Measurements from ENCODE around the gene SMTNL1.
A peak's percentile ranks its signal among the peaks of the same experiment; 100 is the strongest.

SMTNL1 gene

DNA sequence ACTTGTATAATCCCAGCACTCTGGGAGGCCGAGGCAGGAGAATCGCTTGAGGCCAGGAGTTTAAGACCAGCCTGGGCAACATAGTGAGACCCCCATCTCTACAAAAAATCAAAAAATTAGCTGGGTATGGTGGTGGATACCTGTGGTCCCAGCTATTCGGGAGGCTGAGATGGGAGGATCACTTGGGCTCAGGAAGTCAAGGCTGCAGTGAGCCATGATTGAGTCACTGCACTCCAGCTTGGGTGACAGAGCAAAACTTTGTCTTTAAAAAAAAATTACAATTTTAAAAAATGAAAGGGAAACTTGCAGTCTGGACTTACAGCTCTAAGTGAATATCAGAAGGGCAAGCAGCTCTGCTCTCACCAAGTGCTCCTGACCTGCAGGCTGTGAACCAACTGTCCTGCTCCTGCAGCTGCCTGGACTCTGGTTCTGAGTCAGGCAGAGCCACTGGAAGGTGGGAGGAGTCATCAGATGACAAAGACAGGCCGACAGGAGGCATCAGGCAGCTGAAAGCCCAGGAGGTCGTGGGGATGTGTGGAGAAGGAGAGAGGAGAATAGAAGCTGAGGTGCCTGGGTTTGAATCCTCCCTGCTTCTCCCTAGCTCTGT, 9.6 kb downstream of the SMTNL1 start:
- no peak for DNase-seq

DNA sequence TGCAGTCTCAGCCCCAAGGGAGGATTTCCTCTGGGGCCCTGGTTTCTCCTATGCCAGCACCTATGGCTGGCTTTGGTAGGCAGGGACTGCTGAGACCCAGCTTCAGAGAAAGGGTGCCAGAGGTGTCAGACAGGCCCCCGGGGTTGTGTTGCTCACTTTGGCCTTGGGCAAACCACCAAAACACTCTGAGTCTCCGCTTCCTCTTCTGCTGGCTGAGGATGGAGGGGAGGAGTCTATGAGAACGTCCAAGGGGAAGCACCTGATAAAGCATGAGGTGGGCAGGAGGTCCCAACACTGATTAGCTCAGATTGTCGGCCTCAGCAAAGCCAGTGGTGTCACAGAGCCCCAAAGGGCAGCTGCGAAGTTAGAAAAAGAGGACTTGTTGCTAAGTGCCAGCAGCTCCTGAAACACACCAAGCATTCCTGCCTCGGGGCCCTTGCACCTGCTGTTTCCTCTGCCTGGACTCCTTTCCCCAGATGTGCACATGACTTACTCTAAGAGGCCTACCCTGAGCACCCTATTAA, 10.5 kb downstream of the SMTNL1 start:
- DNase-seq, result no peak

DNA sequence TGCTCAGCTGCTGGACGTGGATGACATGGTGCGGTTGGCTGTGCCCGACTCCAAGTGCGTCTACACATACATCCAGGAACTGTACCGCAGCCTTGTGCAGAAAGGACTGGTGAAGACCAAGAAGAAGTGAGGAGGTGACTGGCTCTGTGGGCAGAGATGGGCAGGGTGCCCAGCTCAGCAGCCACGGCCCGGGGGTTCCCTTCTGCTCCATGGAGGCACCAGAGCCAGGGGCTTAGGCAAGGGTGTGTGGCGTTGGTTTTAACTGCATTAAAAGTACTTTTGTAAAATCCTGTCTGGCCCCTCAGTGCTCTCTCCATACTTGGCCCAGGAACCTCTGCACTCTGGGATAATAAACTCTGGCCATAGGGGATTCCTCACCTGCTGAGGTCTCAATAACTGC, 12.6 kb downstream of the SMTNL1 start:
- no peak for DNase-seq

DNA sequence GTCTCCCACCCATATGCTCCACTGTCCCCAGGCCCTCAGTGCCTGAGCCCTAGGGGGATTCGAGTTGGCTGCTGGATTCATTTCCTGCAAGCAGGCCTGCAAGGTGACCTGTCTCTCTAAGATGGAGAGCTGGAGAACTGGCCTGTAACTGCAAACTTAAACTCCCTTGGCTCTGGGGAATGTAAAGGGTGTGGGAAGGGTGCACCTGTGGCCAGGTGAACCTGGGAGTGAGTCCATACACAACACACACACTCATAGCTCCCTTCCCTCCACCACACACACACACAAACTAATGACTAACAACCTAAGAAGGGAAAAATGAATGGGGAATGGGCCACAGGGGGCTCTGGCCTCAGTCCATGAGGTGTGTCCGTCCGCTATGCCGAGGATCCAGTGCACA, 14.5 kb downstream of the SMTNL1 start:
- DNase-seq, result no peak

DNA sequence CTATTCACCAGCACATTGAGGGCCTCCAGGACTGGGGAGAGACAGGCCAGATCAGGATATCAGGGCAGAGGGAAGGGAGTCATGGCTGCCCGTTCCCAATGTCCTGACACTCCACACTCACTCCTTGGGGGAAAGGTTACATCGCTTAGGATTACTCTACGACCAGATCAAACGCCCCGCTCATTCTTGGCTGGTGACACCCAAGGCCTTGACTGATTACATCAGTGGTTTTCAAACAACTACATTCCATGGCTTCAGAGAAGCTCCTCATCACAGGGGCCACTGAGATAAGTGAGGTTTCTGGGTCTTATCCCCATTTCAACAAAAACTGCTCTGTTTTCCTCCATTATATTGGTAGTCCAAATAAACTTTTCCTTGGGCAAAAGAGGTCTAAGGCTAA, 15.1 kb downstream of the SMTNL1 start:
- DNase-seq, result no peak

DNA sequence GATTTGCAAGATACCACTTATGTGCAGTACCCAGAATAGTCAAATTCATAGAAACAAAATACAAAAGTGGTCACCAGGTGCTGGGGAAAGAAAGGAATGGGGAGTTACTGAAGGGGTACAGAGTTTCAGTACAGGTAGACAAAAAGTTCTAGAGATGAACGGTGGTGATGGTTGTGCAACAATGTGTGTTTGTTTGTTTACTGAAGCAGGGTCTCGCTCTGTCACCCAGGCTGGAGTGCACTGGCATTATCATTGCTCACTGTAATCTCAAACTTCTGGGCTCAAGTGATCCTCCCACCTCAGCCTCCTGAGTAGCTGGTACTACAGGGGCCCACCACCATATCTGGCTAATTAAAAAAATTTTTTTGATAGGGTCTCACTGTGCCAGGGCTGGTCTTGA, 18.0 kb downstream of the SMTNL1 start:
- DNase-seq, result no peak

DNA sequence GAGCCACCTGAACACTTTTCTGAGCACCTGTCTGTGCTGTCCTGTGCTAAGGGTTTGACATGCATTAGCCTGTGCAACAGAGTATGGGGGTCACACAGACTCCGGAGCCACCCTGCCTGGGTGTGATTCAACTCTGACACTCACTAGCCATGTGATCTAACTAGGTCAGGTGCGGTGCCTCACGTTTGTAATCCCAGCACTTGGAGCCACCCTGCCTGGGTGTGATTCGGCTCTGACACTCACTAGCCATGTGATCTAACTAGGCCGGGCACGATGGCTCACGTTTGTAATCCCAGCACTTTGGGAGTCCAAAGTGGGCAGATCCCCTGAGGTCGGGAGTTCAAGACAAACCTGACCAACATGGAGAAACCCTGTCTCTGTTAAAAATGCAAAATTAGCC, 18.6 kb downstream of the SMTNL1 start:
- DNase-seq, result no peak

DNA sequence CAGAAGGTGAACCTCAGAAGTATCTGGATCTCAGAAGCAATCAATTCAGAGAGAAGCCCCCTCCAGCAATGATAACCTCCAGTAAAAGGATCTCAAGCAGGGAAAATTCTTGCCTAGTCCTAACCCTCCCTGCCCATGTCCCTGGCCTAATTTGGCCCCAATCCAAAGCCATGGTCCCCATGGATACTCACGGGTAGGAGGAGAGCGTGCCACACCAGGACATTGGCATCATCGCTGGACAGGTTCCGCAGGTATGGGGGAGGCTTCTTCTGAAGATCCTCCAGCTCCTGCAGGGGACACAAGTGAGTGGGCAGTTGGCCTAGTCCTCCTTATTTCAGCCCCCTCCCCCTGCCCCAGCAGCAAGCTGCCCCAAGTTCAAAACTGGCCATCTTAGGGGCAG, 22.8 kb downstream of the SMTNL1 start:
- DNase-seq, result no peak

DNA sequence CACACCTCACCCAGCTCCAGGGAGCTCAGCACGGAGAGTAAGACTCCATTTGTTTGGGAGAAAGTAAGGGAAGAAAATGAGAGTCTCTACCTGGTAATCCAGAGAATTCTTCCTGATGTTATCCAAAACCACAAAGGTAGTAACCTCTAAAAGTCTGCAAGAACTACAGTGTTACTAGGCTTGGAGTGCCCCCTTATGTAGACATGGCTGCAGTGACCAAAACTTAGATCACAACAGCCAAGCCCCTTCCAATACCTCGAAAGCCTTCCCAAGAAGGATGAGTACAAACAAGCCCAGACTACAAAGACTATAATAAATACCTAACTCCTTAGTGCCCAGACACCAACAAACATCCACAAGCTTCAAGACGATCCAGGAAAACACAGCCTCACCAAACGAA, 25.2 kb downstream of the SMTNL1 start:
- no peak for DNase-seq

DNA sequence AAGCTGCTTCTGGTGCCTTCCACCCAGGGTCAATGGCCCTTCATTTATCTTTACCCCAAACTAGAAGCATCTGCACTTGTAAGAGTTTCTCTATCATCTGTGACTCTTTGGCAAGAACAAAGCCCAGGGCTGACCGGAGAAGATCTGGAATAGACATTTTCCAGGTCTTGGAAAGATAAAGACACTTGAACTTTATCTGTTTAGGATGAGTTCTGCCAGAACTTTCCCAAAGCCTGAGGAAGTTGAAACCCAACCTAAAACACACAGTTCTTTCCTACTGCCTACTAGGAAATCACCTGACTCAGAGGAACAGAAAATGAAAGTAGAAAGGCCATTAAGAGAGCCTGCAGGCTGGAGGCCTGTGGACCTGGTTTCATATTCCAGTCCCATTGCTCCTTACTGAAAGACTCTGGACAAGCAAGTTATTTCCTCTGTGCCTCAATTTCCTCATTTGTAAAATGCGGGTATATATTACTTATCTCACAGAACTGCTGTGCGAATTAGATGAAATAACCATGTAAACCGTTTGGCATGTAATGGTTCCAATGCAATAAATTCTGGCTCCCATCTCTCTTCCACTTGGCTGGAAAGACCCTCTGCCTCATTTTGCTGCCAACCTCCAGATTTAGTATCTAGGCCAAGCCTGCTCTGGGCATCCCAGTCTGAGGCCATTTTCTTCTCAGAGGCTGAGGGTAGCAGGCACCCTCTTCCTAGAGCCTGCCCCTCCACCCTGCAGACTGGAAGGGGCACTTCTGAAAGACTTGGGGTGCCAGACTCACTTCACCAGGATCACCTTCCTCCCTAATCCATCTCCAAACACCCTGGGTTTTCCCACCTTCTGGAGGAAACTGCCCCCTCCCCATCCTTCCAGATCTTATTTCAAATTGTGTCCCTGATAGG, 28.9 kb downstream of the SMTNL1 start:
- no peak for DNase-seq

DNA sequence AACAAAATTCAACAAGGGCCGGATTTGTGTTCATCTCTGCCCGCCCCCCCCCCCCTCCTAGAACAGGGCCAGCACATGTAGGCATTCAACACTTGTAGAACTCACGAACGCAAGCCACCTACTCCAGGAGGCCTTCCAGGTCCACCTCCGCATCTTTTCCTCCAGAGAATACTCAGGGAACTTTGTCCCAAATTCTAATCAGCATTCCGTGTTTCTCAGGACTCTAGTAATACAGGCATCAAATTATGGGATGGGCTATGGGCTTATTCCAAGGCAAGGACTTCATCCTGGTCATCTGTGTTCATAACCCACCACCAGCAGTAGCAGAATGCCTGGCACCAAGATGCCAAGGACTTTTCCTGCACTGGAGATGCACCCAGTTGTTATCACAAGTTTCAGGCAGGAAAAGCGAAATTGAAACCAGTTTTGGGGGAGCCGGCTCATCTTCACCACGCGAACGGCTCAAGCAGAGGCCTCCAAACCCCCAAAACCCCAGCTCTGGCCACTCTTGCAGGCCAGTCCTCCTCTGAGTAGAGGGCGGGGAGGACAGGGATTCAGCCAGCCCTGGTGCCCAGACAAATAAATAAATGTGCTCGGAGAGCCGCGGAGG, 29.6 kb downstream of the SMTNL1 start:
- no peak for DNase-seq

DNA sequence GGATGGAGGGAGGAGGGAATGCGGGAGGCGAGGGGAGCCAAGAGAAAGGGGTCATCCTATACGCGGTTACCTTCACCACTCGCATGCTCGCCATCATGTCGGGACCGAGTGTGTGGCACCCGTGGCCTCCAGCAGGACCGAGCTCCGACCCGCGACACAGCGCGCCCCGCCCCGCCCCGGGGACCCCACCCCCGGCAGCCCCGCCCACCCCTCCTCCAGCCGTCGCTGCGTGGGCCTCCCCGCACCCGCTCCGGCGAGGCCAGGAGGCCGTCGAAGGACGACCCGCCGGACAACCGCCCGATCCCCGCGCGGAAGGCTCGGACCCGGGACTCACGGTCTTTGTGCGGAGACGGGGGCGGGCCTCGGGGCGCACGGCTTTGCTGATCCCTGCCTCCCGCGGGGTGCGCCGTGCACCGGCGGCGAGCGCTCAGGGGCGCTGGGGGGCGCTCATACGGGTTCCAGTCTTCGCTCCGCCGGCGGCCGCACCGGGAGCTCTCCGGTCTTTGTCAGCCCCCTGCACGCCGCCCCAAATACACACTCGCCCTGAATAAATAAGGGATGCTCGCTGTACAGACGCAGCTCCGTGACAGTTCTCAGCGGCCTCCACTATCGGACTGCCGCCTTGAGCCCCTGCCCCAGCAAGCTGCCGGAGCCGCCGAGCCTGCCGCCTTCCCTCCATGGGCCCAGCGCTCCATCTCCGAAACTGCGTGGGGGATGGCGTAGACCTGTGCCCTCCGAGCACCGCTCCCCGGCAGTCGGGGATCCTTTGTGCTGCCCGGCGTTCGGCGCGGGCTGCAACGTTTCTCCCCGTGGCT, 30.3 kb downstream of the SMTNL1 start, which contains the start of gene UBE2L6:
Gene UBE2L6, minus strand, starts transcription at position 158 of the 815 bp plus-strand sequence. Its CDS starts 61 bp downstream, at position 97.
- peak; percentile 76 for DNase-seq

DNA sequence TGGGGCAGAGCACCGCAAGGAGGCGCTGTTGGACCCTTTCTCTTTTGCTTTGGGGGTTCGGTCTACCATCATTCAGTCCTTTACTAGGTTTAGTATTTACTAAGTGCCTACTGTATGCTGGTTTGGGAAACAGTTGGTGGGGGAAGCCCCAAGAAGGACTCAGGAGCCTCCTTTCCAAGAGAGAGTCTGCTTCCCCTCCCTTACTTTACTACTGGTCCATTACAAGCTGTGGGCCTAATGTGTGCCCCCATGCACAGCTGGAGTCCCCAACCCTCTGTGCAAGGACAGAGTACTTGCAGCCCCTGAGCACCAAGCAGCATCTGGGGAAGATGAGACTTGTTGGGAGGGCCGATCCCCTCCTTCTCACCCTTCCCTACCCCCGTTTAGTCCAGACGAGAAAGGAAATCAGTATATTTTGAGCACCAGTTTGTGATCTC, 31.0 kb downstream of the SMTNL1 start:
- DNase-seq, result no peak

DNA sequence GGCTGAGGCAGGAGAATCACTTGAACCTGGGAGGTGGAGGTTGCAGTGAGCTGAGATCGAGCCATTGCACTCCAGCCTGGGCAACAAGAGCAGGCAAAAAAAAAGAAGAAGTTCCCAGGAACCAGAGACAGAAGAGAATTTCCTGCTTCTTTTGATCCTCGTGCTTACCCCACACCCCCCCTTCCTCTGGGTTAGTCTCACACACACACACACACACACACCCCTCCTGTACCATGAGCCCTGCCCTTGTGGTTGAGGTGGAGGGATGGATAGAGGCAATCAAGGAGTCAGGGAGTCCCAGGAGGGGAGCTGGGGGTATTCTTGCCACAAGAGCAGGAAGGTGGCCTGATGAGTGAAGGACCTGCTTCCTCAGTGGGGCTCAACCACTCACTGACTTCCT, 34.2 kb downstream of the SMTNL1 start:
- DNase-seq, result no peak

DNA sequence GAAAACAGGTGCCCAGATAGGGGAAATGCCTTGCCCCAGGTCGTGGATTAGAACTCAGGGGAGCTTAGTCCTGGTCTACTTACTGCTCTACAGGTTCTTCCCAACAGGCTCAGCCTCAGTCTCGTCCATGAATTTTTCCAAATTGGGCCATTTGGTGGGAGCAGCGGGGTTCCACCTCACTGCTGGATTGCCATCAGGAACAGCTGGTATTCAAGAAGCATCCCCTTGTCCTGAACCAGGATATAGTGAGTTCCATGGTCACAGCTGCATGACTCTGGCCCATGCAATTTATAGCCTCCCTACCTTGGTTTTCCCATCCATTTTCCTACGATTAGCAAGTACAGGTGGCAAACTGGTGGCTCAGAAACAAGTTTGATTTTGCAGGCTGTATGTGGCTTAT, 36.7 kb downstream of the SMTNL1 start:
- no peak for DNase-seq

DNA sequence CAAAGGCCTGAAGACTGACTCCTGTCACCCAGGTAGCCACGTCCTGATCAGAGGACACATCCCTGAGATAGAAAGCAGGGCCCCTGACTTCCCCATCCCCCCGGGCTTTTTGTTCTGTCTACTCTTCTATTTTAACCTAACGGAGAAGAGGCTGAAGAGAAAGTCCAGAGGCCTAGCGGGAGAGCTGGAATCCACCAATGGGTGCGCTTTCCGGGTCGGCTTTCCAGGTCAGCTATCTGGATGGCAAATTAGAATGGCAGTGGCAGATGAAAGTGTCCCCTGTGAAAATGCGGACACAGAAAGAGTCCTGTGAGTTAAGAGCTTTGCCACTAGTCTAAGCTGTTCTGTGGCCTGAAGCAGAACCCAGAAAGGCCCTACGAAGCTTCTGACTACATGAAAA, 46.9 kb downstream of the SMTNL1 start:
- DNase-seq, result no peak

DNA sequence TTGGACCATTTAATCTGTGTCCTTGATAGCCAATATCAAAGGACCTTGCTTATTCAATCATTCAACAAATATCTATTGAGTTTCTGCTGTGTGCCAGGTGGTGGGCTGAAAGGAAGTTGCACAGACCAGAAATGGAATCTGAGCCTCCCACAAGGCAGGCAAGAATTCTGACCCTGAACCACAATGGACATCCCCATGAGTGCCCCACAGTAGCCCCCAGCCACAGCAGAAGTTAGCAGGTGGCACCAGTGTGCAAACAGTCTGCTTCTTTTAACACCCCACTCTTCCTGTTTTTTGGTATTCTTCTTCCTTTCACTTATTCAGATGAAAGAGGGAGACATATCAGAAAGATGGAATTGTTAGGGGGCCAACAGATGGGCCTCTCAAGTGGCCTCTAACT, 47.9 kb downstream of the SMTNL1 start:
- DNase-seq, result no peak

DNA sequence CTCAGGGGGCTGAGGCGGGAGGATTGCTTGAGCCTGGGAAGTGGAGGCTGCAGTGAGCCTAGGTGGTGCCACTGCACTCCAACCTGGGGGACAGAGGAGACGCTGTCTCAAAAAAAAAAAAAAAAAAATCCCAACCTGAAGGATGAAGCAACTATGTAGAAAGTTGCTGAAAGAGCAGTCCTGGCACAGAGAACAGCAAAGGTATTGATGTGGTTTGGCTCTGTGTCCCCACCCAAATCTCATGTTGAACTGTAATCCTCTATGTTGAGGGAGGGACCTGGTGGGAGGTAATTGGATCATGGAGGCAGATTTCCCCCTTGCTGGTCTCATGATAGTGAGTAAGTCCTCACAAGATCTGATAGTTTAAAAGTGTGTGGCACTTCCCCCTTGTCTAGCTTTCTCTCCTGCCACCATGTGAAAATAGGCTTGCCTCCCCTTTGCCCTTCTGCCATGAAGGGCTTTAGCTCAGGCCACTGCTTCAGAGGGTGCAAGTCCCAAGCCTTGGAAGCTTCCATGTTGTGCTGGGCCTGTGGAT, 49.4 kb downstream of the SMTNL1 start:
- DNase-seq, result no peak

DNA sequence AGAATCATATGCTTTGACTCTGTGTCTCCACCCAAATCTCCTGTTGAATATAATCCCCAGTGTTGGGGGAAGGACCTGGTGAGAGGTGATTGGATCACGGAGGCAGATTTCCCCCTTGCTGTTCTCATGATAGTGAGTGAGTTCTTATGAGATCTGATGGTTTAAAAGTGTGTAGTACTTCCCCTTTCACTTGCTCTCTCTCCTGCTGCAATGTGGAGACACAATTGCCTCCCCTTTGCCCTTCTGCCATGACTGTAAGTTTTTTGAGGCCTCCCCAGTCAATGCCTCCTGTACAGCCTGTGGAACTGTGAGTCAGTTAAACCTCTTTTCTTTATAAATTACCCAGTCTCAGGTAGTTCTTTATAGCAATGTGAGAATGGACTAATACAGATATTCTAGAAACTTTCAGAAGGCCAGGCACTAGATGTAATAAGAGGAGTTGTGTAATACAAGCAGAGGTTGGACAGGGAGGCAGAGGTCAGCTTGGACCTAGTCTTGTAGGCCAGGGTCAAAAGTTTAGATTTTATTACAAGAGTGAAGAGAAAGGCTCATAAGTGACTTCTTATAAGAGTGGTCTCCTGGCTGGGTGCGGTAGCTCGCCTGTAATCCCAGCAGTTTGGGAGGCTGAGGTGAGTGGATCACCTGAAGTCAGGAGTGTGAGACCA, 50.8 kb downstream of the SMTNL1 start:
- DNase-seq, result no peak

DNA sequence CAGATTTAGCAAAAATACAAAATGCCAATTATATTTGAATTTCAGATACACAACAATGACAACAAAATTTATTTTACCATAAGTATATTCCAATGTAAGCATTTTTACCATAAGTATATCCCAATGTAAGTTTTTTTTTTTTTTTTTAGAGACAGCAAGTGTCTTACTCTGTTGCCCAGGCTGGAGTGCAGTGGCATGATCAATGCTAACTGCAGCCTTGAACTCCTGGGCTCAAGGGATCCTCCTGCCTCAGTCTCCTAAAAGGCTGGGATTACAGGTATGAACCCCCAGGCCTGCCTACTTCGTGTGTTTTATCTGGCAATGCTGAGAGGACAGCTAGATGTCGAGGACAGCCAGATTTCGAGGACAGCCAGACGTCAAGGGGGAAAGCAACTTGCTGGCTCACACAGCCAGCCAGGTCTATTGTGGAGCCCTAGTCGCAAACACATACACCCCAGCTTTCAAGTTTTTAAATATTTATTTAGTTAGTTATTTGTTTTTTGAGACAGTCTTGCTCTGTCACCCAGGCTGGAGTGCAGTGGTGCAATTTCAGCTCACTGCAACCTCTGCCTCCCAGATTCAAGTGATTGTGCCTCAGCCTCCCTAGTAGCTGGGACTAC, 59.0 kb downstream of the SMTNL1 start:
- no peak for DNase-seq

DNA sequence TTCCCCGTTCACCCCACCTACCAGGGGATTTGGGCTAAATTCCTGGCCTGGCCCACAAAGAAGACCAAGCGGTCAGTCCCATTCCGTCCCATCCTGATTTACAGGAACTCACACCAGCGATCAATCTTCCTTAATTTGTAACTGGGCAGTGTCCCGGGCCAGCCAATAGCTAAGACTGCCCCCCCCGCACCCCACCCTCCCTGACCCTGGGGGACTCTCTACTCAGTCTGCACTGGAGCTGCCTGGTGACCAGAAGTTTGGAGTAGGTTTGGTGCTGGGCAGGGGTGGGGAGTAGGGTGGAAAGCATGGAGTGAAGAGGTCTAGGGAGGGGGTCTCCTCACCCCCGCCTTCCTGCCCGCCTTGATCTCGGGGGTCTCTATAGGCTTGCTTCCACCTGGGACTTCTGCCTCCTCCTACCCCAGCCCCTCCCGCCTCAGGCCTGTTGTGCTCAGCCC, 60.1 kb downstream of the SMTNL1 start, which contains the start of gene SERPING1:
Gene SERPING1, plus strand, starts transcription at position 225 of the 455 bp plus-strand sequence. CDS start 586 bp downstream, outside the sequence.
- no peak for DNase-seq

All from NCI-H1092 (cell line).